Activated T-cell treated with anti-CD3 and anti-CD28 coated beads for 1 hour (primary cell): Measurements from ENCODE around the gene BICD1.

Experiments
- DNase-seq: peaks from one replicate; pipeline ENCODE4 v3.0.0-alpha.2; 2020; ENCODE audit warnings: low read depth

BICD1 gene

GRCh38 chr12:32402946-32403345, 296.3 kb downstream of the BICD1 start:
- no peak for DNase-seq

- no peak for DNase-seq
These were observed 301.1 kb downstream of the BICD1 start for GRCh38 chr12:32407795-32408194.

GRCh38 chr12:32413412-32413811, 306.8 kb downstream of the BICD1 start:
- DNase-seq, result no peak

DNA sequence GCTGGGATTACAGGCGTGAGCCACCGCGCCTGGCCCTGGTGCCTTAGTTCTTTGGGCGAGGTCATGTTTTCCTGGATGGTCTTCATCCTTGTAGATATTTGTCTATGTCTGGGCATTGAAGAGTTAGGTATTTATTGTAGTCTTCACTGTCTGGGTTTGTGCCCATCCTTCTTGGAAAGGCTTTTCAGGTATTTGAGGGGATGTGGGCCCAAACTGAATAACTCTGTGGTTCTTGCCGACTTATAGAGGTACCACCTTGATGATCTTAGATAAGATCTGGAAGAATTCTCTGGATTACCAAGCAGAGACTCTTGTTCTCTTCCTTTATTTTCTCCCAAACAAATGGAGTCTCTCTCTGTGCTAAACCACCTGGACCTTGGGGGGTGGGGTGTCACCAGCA, 311.6 kb downstream of the BICD1 start:
- DNase-seq, result no peak

DNA sequence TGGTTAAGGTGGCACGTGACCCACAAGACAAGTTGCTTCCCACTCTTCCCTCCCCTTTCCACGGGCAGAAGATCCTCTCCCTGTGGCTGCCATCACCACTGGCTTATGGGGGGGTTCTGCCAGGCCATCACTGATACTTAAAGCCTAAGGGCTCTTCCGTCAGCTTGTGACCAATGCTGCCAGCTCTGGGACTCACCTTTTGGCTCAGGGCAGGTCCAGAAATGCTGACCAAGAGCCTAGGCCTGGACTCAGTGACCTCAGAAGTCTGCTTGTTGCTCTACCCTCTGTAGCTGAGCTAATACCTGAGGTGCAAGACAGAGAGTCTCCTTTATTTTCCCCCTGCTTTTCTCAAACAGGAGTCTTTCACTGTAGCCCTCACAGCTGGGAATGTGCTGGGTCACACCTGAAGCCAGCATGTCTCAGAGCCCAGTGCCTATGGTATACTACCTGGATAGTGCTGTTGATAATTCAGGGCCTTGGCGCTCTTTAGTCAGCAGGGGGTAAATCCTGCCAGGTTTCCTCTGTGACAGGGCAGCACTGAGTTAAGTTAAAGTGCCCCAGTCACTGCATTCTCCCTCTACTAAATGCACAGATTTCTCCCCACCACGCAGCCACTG, 312.4 kb downstream of the BICD1 start:
- DNase-seq, result no peak

GRCh38 chr12:32419520-32419960, 312.9 kb downstream of the BICD1 start:
- no peak for DNase-seq

DNA sequence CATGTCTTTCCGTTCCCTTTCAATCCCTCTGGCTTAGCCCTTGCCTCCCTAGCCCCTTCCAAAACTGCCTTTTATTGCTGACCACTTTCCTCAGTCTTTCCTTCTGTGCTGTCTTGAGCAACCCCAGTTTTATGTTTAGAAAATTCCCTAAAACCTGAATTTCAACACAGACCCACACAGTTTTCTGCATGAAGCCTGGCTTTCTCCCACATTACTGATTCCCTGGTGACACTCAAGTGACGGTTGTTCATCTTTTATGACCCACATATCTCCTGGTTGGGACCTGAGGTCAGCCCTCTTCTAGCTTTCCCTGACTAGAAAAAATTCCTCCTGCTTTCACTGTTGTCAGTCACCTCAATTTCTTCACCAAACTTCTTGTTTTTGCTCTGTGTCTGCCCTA, 313.7 kb downstream of the BICD1 start:
- DNase-seq, result no peak

DNA sequence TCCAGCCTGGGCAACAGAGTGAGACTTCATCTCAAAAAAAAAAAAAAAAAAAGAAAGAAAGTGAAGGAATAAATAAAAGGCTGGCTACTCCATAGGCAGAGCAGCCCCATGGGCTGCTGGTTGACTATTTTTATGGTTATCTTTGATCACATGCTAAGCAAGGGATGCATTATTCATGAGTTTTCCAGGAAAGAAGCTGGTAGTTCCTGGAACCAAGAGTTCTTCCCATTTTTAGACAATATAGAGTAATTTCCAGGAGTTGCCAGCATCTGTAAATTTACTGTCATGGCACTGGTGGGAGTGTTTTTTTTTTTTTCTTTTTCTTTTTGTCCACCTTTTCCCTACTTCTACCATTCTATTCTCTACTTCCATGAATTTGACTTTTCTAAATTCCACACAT, 316.9 kb downstream of the BICD1 start:
- DNase-seq, result no peak

DNA sequence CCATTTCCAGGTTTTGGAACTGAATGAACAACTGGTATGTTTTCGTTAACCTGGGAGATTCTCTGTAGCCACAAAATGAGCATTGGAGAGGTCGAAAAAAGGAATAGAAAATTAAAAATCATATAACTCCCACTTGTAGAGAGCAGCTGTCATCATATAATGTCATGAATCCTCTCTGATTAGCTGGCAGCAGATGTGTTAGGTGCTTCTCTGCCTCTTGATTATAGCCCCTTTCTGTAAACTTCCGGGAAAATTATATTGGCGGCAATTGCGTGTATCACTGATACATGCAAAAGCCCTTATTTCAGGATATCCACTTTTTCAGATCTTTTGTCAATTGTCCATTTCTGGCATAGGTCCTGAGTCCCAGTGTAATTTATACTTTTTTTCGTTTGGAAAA, 324.4 kb downstream of the BICD1 start:
- DNase-seq, result no peak
